H1 (cell line): Measurements from ENCODE around the gene CABP4. TPM values are rescaled to one million over a fixed set of nuclear protein-coding genes. Genes with fewer than 3 reads are reported as not detected.

ENCODE experiments used
- BACH1 ChIP-seq: IDR thresholded peaks from 2 replicates; pipeline ENCODE4 v1.6.1; 2012; ENCODE audit warnings: low read length, improper control_type of control experiment
- CHD7 ChIP-seq: fragments of 300-600 bp; sonication (generic); IDR thresholded peaks from 2 replicates; pipeline ENCODE4 v1.7.1; 2012; ENCODE audit warnings: low read length, moderate library complexity, mild to moderate bottlenecking, inconsistent platforms; ENCODE audit not compliant: insufficient replicate concordance
- EGR1 ChIP-seq: IDR thresholded peaks from 2 replicates; pipeline ENCODE4 v1.6.1; 2011; ENCODE audit warnings: low read depth, low read length, borderline replicate concordance
- JUN ChIP-seq: IDR thresholded peaks from 2 replicates; pipeline ENCODE4 v1.6.1; 2011; ENCODE audit warnings: low read depth, mild to moderate bottlenecking, improper control_type of control experiment, low read length
- NANOG ChIP-seq: IDR thresholded peaks from 2 replicates; pipeline ENCODE4 v1.6.1; 2011; ENCODE audit warnings: low read length, low read depth, mild to moderate bottlenecking, inconsistent platforms; ENCODE audit not compliant: insufficient read depth, poor library complexity, severe bottlenecking
- POLR2A ChIP-seq, 2 experiments: IDR thresholded peaks; 1 replicate in 1 of 2; 2 replicates in 1 of 2; pipeline ENCODE4 v1.6.1; 2011; ENCODE audit warnings: low read depth in 2 of 2, low read length in 2 of 2, mild to moderate bottlenecking in 2 of 2; ENCODE audit errors: control extremely low read depth in 1 of 2
- POU5F1 ChIP-seq: IDR thresholded peaks from 2 replicates; pipeline ENCODE4 v1.6.1; 2011; ENCODE audit warnings: low read depth, mild to moderate bottlenecking, low read length, moderate library complexity
- TCF12 ChIP-seq: IDR thresholded peaks from 2 replicates; pipeline ENCODE4 v1.6.1; 2011; ENCODE audit warnings: low read depth, mild to moderate bottlenecking, low read length
- ZNF274 ChIP-seq: IDR thresholded peaks from 2 replicates; pipeline ENCODE4 v1.7.0; 2012; ENCODE audit warnings: low read length, borderline replicate concordance; ENCODE audit errors: extremely low read depth
- polyA plus RNA-seq, 7 experiments: library from polyadenylated mRNA; depleted of rRNA in 3 of 7; stranded (reverse) in 5 of 7; unstranded in 2 of 7; fragments of >200 nt in 5 of 7; fragments of 200-250 nt in 2 of 7; gene quantifications; 1 replicate in 5 of 7; 2 replicates in 1 of 7; 4 replicates in 1 of 7; pipeline versions ENCODE4 v1.2.1 to v1.2.3, GENCODE V29; 2011 to 2013; ENCODE audit warnings: missing spikeins in 2 of 7, mixed read lengths in 2 of 7
- total RNA-seq: library from RNA; stranded (reverse); fragmentation: NEBNext Ultra II Directional; extraction: Animal tissue kit (Norgen Biotek cat#: 25700); gene quantifications from 2 replicates; pipeline ENCODE4 v1.2.1, GENCODE V29; 2021

CABP4 gene
- total and polyA plus RNA-seq, 2 of the 8 experiments (the other 6 are each of a cell fraction or from before 2014, with no cell fraction given) = not detected

DNA sequence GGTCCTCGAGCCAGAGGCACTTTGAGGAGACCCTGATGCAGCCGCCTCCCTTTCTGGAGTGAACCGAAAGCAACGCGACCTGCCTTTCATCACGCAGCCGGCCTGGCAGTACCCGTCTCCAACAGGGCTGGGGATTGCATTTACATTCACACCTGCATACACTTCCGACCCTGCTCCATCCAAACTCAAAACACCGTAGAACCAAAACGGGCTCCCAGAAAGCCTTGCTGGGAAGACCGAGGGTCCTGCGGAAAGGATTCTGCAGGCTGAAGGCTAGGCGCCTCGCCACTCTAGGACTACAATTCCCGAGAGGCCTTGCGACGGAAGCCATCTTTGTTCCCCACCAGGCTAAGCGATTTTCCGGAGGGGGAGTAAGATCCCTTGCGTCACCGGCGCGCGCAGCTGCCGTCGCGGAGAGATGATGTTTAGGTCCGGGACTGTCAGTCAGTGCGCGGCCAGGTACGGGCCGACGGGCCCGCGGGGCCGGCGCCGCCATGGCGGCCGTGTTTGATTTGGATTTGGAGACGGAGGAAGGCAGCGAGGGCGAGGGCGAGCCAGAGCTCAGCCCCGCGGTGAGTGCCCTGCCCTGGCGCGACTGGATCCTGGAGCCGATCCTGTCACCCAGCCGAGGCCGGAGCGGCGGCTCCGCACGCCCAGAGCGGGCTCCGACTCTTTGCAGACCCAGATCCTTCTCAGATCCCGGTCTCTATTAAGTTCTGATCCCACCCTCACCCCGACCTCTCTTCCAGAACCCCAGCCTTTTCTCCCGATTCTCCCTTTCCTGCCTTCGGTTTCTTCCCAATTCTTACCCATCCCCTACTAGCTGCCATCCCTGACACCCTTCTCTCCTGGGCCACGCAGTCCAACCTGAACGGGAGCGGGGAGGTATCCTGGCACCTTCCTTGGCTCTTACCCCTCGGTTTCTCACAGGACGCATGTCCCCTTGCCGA is 26.8 kb upstream of the CABP4 start, which contains the start of gene RPS6KB2 (continued):
- no peak for TF ChIP-seq CHD7
- TF ChIP-seq NANOG = peak; percentile 19
- TF ChIP-seq POU5F1 = no peak
- peak in 1 of 2 experiments; percentile 91; a peak in 2 of 3 replicates for TF ChIP-seq POLR2A (IDR thresholded peaks at IDR 0.05; ENCODE audit: control extremely low read depth in 1 of 2, low read depth in 2 of 2, low read length in 2 of 2)
- TF ChIP-seq ZNF274 = no peak
- TF ChIP-seq BACH1 = no peak
- TF ChIP-seq JUN = no peak
- TF ChIP-seq EGR1 = no peak
- no peak for TF ChIP-seq TCF12
